ENCODE data around the gene RNPEPL1.
"Not testable (repeated sequence)": the region's sequence is repeated elsewhere in the genome, so short reads cannot be mapped to it uniquely, and the experiment has no call there.

Gene RNPEPL1

GRCh38 chr2:240532031-240532775 is 36.1 kb upstream of the RNPEPL1 start:
- Histone ChIP-seq H3K4me2 (ENCODE audit: low read depth, low read length) (no peak overlapping the region), H3K27ac (ENCODE audit: low read length) (no peak overlapping the region), H3F3A (ENCODE audit: insufficient read depth, low read length) (no peaks in the 10 kb centered on the region), H4K20me1 (ENCODE audit: insufficient read depth, low read length) (no peaks in the 10 kb centered on the region), H3K79me2 (ENCODE audit: low read length) (0 out of 2 replicates have a peak, but pooled peaks cover 2% of the 10 kb centered on the region), H2AFZ (ENCODE audit: low read length) (no peak overlapping the region), H3K9me2 (replicated peaks; ENCODE audit: insufficient read depth, low read length) (no peaks in the 10 kb centered on the region), H3K36me3 (replicated peaks; ENCODE audit: insufficient read depth, low read length) (peaks cover 2% of the 10 kb centered on the region; the same call in 1 of the 2 replicates), H3K4me3 (ENCODE audit: low read length) (no peak overlapping the region), H3K4me1 (ENCODE audit: low read length) (no peaks in the 10 kb centered on the region), H3K27me3 (replicated peaks; ENCODE audit: insufficient read depth, low read length) (no peaks in the 10 kb centered on the region), H3K9ac (ENCODE audit: low read length) (no peak overlapping the region), H3K9me3 (replicated peaks; ENCODE audit: insufficient read depth, low read length) (no peaks in the 10 kb centered on the region)
- DNase-seq: no peak
- TF ChIP-seq CTCF (IDR thresholded peaks at IDR 0.05; ENCODE audit: low read length) (no peak), EZH2phosphoT487 (IDR thresholded peaks at IDR 0.05; ENCODE audit: low read length) (no peak), EZH2 (optimal IDR thresholded peaks at IDR 0.05; ENCODE audit: low read depth, low read length) (no peak)

GRCh38 chr2:240538031-240538780 is 30.1 kb upstream of the RNPEPL1 start:
- H3K4me2 ChIP-seq (ENCODE audit: low read depth, low read length): no peak overlapping the region
- no peaks in the 10 kb centered on the region for H3F3A ChIP-seq (ENCODE audit: insufficient read depth, low read length)
- H3K27ac ChIP-seq (ENCODE audit: low read length): no peak overlapping the region
- no peaks in the 10 kb centered on the region for H3K27me3 ChIP-seq (replicated peaks; ENCODE audit: insufficient read depth, low read length)
- H4K20me1 ChIP-seq (ENCODE audit: insufficient read depth, low read length): no peaks in the 10 kb centered on the region
- no peaks in the 10 kb centered on the region for H3K9me2 ChIP-seq (replicated peaks; ENCODE audit: insufficient read depth, low read length)
- no peak overlapping the region for H3K4me3 ChIP-seq (ENCODE audit: low read length)
- H3K9me3 ChIP-seq (replicated peaks; ENCODE audit: insufficient read depth, low read length): no peaks in the 10 kb centered on the region
- no peak overlapping the region for H2AFZ ChIP-seq (ENCODE audit: low read length)
- no peak for DNase-seq
- peaks cover 4% of the 10 kb centered on the region; the same call in 1 of the 2 replicates for H3K36me3 ChIP-seq (replicated peaks; ENCODE audit: insufficient read depth, low read length)
- no peaks in the 10 kb centered on the region for H3K4me1 ChIP-seq (ENCODE audit: low read length)
- H3K9ac ChIP-seq (ENCODE audit: low read length): no peak overlapping the region
- TF ChIP-seq EZH2phosphoT487 (IDR thresholded peaks at IDR 0.05; ENCODE audit: low read length) (no peak), EZH2 (optimal IDR thresholded peaks at IDR 0.05; ENCODE audit: low read depth, low read length) (no peak), CTCF (IDR thresholded peaks at IDR 0.05; ENCODE audit: low read length) (no peak)
- H3K79me2 ChIP-seq (ENCODE audit: low read length): peaks cover 11% of the 10 kb centered on the region; the same call in 1 of the 2 replicates

- not testable (repeated sequence) for H3F3A ChIP-seq (ENCODE audit: insufficient read depth, low read length); H3K4me1 ChIP-seq (ENCODE audit: low read length); H3K36me3 ChIP-seq (replicated peaks; ENCODE audit: insufficient read depth, low read length); H3K9ac ChIP-seq (ENCODE audit: low read length); H3K27me3 ChIP-seq (replicated peaks; ENCODE audit: insufficient read depth, low read length); H2AFZ ChIP-seq (ENCODE audit: low read length); H4K20me1 ChIP-seq (ENCODE audit: insufficient read depth, low read length); H3K9me2 ChIP-seq (replicated peaks; ENCODE audit: insufficient read depth, low read length); H3K27ac ChIP-seq (ENCODE audit: low read length); DNase-seq; H3K9me3 ChIP-seq (replicated peaks; ENCODE audit: insufficient read depth, low read length); H3K4me2 ChIP-seq (ENCODE audit: low read depth, low read length); H3K4me3 ChIP-seq (ENCODE audit: low read length)
- peaks cover 11% of the 10 kb centered on the region; the same call in 1 of the 2 replicates for H3K79me2 ChIP-seq (ENCODE audit: low read length)
Observed at GRCh38 chr2:240539101-240539500, 29.2 kb upstream of the RNPEPL1 start.

All from MM.1S (cell line).